ENCODE results near the gene IGFBP2. TPM values are rescaled to one million over a fixed set of nuclear protein-coding genes. Genes with fewer than 3 reads are reported as not detected.

Gene IGFBP2
- polyA plus RNA-seq, 12 donors = 97.9 to 346 (median 142) TPM; not detected in 1

GRCh38 chr2:216635701-216636550 lies 2.7 kb downstream of the IGFBP2 start:
- DNase-seq = no peak

GRCh38 chr2:216636551-216637450 lies 3.6 kb downstream of the IGFBP2 start:
- DNase-seq = no peak

- no peak for DNase-seq
Measured at GRCh38 chr2:216637472-216637871, 4.3 kb downstream of the IGFBP2 start.

- no peak for DNase-seq
Measured at GRCh38 chr2:216643986-216644659, 10.9 kb downstream of the IGFBP2 start.

GRCh38 chr2:216644842-216645635 lies 11.8 kb downstream of the IGFBP2 start:
- no peak for DNase-seq

GRCh38 chr2:216645636-216645950 lies 12.4 kb downstream of the IGFBP2 start:
- DNase-seq = no peak

GRCh38 chr2:216646116-216646515 lies 12.9 kb downstream of the IGFBP2 start:
- DNase-seq = no peak

GRCh38 chr2:216648105-216648504 lies 14.9 kb downstream of the IGFBP2 start:
- DNase-seq = no peak

- DNase-seq = no peak
Measured at GRCh38 chr2:216649574-216649973, 16.4 kb downstream of the IGFBP2 start.

- DNase-seq = no peak
Measured at GRCh38 chr2:216650626-216651257, 17.5 kb downstream of the IGFBP2 start.

- no peak for DNase-seq
Measured at GRCh38 chr2:216651351-216651881, 18.2 kb downstream of the IGFBP2 start.

DNA sequence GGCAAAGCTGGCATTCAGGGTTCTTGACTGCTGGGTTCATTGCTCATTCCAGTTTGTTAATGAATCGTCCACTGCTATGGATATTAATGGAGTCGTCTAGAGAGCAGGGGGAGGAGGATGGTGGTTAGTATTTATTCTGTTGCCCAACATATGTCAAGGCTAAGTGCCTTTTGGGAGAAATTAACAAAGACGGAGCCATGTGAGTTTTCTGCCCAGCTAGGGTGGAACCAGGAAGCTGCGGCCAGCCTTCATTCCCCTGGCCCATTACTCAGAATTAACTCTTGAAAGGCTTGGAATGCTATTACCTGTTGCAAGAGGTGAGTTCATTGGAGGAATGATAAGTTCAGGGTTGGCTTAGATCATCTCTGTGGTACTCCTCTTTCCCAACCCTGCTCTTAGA lies 19.3 kb downstream of the IGFBP2 start:
- DNase-seq = no peak

GRCh38 chr2:216653093-216653799 lies 20.0 kb downstream of the IGFBP2 start:
- DNase-seq = no peak

GRCh38 chr2:216653931-216654365 lies 20.7 kb downstream of the IGFBP2 start:
- DNase-seq = no peak

- DNase-seq = no peak
Measured at GRCh38 chr2:216654528-216655052, 21.4 kb downstream of the IGFBP2 start.

GRCh38 chr2:216657086-216657855 lies 24.1 kb downstream of the IGFBP2 start:
- DNase-seq = no peak

GRCh38 chr2:216657980-216658379 lies 24.8 kb downstream of the IGFBP2 start:
- no peak for DNase-seq

DNA sequence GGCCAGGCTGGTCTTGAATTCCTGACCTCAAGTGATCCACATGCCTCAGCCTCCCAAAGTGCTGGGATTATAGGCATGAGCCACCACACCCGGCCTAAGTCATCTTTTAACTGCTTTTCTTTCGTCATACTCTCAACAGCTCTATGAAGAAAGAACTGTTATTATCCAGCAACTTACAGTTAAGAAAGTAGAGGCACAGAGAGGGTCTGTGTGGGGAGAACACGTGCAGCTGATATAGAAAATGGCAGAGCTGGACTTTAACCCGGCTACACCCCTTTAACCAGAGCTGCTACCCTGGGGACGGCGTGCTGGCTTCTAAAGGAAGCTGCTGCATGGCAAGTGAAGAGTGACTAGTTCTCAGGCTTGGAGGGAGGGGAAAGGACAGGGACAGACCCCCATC lies 25.5 kb downstream of the IGFBP2 start:
- no peak for DNase-seq

DNA sequence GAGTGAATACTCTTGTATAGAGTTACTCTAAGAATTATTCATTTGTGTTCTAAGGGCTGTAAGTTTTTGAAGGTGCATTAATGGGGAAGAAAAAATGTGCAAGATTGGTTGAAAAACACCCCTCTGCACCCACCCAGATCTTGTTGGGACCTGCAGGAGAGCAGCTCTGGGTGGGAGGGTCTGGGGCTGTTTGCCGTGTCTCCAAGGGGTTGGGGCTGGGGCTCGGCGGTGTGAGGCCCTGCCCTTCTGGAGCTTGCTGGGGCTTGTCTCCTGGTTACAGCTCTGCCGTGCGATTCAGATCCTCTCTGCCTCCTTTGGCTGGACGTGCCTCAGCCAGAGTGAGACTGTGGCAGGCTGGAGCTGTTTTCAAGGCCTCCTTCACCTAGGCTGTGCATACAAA lies 26.1 kb downstream of the IGFBP2 start:
- DNase-seq = no peak

Data from muscle of arm (tissue), 12 donors.